ENCODE results near the gene INTS6.
A peak's percentile ranks its signal among the peaks of the same experiment; 100 is the strongest.
"Not testable (repeated sequence)": the region's sequence is repeated elsewhere in the genome, so short reads cannot be mapped to it uniquely, and the experiment has no call there.

The INTS6 gene

DNA sequence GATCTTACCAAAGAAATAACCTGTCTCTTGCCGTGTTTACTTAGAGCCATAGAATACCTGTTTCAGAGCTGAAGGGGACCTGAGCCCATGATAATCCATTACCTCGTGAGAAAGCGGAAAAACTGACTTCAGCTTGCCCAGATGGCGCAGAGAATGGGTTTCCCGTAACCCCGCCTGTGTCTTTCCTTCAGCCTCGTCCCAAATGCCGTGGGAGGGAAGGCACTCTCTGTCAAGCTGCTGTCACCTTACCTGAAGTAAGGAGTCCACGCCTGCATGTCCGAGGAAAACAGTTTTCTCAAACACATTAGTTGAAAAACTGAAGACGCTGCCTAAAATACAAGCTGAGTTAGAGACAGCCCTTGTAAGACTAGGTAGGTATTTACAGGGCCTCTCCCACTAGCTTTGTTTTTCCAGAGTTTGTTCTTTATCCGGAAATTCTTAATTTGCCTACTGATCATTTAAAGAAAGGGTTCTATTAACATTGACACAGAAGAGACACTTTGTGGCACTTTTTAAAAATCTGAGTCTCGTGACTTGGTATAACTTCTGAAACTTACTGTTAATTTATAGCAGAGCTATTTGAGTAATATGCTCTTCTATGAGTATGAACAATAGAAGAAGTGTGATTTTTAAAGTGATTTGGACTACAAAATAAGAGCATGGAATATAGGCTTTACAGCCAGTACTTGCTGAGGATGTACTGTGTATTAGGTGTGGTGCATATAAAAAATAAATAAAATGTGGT is 1.3 kb upstream of the INTS6 start:
- DNase-seq: peak; percentile 54

DNA sequence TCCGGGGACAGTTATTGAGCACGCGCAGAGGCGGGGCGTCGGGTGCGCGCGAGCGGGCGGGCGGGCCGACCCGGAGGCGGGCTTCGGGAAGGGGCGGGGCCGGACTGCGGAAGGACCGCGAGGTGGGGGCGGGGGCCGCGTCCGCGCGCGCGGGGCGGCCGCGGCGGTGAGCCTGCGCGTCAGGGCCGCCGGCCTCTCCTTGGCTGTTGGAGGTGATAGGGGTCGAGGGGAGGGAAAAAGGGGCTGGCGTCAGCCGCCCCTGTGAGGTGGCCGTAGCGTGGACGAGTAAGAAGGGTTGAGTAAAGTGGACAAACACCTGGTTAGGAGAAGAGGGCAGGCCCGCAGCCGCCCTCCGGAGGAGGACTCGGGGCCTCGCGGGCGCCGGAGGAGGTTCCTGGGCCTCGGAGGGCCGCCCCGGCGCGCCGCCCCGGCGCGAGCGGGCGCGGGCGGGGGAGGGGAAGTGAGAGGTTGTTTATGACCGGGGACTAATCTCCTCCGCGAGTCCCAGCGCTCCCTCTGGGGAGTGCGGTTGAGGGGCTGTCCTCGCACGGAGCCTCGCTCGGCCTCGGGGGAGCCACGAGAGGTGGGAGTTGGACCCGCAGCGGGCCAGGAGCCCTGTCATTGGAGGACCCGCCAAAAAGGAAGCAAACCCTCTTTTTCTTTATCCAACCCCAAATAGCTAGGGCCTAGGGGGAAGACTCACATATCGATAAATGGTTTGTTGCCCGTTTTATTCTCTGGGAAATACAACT is 547 bp upstream of the INTS6 start:
- peak; percentile 81 for DNase-seq

DNA sequence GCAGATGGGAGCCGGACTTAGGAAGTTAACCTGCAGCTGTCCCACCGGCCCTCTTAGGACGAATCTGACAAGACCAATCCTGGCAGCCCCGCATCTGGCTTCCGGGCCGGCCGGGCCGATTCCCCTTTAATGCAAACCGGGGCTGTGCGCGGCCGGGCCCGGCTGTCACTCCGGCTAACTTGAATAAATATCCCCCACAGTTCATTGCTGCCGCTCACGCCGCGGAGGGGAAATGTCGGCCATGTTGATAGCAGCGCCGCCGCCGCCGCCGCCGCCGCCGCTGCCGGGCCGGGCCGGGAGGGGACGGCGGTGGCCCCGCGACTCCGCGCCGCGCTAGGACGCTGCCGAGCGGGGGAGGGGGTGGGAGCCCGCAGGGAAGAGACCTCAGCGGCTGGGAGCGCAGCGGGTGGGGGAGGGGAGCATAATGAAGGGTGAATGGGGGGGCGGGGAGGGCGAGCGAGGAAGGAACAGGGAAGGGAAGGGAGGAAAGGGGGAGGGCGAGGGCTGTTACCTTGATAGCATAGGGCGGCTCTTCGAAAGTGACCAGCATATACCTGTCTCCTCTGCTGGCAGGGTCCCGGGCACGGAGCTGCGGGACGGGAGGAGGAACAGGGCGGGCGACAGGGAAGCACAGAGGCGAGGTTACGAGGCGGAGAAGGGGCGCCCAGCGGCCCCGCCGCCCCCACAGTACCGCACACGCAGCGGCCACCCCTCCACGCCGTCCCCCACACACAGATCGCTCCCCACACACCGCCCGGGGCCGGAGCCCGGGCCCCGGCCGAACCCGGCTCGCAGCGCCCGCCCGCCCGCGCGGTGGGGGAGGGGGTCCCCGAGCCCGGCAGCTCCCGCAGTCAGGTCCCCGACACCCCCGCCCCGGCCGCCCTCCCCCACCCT is 1.1 kb downstream of the INTS6 start:
- DNase-seq: peak; percentile 81

DNA sequence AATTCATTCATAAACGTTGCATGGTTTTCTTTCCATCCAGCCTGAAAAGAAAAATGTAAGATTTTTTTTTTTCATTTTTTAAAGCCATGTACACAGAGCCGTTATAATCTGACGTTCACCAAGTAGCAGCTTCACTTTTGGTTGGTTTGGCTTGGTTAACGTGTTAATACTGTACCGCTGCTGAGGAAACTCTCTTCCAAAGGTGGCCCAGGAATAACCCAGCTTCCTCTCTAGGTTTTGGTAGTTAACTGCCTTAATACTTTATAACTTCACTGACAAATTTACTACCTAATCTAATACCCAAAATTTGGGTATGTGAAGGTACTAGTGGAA is 1.7 kb downstream of the INTS6 start:
- DNase-seq: no peak

GRCh38 chr13:51449018-51449417 is 3.8 kb downstream of the INTS6 start:
- no peak for DNase-seq

DNA sequence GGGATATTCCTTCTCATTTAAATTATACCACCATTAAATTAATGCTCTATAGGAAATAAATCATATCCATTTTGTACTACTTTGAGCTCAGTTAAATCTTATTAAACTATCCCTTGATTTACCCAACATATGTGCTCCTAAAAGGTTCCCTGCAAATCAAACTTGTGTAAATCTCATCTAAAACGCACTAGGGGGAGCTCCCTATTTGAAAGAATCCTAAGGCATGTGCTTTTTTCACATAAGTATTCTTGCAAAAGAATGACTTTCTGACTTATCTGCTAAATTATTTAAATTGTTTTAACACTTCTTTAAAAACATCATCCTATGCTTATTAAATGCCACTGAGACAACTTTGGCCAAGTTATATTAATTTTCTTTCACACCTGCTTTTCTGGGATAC is 7.9 kb downstream of the INTS6 start:
- no peak for DNase-seq

DNA sequence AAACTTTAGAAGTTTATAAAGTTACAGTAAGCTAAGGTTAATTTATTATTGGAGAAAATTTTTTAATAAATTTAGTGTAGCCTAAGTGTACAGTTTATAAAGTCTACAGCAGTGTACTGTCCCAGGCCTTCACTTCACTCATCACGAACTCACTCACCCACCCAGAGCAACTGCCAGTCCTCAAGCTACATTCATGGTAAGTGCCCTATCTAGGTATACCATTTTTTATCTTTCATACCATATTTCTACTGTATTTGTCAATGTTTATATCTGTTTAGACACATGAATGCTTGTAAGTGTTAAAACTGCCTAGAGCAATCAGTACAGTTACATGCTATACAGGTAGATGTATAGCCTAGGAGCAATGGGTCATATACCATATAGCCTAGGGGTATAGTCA is 12.5 kb downstream of the INTS6 start:
- DNase-seq: no peak

DNA sequence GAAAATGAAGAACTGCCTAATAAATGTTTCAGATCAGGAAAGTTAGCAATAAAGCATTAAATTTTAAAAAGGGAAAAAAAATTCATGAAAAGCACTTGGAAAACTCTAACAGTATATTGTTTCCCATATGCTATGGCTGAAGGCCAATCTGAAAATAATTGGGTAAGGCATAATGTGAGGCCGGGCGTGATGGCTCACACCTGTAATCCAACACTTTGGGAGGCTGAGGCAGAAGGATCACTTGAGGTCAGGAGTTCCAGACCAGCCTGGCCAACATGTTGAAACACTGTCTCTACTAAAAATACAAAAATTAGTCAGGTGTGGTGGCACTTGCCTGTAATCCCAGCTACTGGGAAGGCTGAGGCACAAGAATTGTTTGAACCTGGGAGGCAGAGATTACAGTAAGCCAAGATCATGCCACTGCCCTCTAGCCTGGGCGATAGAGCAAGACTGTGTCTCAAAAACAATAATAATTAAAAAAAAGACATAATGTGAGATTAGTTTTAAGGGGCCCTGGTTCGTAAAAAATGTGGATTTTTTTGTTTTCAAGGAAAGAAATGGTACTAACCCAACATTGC is 15.2 kb downstream of the INTS6 start:
- DNase-seq: no peak

GRCh38 chr13:51435002-51435578 is 17.7 kb downstream of the INTS6 start:
- DNase-seq: no peak

- no peak for DNase-seq
Measured at GRCh38 chr13:51432576-51432975, 20.3 kb downstream of the INTS6 start.

- DNase-seq: no peak
Measured at GRCh38 chr13:51426982-51427381, 25.9 kb downstream of the INTS6 start.

GRCh38 chr13:51425410-51426042 is 27.3 kb downstream of the INTS6 start:
- DNase-seq: no peak

DNA sequence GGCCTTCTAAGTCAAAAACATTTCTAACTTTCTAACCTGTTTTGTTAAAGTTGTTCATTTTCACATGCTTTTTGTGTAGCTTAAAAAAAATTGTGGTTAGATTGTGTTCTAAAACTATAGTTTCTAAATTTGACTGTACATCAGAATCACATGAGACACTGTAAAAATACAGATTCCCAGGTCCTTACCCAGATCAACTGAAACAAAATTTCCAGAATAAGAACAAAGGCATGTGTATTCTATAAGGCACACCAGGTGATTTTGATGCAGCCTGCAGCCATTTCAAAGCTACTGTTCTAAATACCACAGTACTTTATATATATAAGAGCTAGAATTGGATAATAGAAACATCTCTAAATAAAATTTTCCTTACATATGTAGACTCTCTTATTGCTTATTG is 29.1 kb downstream of the INTS6 start:
- DNase-seq: no peak

GRCh38 chr13:51422484-51422883 is 30.4 kb downstream of the INTS6 start:
- no peak for DNase-seq

- no peak for DNase-seq
Measured at GRCh38 chr13:51420681-51421490, 31.9 kb downstream of the INTS6 start.

DNA sequence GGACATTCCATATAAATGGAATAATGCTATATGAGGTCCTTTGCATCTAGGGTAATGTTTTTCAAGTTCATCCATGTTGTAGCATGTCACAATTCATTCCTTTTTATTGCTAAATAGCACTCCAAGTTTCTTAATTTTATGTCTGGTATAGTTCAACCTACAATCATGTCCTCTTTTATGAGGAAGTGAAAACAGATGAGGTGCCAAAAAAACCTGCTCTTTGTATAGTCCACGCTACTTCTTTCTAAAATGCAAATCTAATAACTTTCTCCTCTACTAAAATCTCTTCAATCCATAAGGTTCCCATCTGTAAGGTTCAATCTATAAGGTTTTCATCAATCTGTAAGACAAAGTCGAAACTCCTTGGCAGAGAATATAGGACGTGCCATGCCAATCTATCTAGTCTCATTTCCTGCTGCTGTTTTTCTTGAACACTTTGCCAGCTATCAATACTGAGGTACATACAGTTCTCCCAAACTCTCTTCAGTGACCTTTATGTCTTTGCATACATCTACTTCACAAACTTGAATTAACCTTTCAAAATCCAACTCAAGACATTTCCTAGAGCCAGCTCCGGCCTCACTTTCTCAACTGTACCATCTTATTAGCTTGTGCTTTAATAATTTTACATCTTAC is 33.7 kb downstream of the INTS6 start:
- DNase-seq: no peak

- DNase-seq: no peak
Measured at GRCh38 chr13:51417716-51418115, 35.1 kb downstream of the INTS6 start.

GRCh38 chr13:51416107-51416506 is 36.7 kb downstream of the INTS6 start:
- DNase-seq: no peak

DNA sequence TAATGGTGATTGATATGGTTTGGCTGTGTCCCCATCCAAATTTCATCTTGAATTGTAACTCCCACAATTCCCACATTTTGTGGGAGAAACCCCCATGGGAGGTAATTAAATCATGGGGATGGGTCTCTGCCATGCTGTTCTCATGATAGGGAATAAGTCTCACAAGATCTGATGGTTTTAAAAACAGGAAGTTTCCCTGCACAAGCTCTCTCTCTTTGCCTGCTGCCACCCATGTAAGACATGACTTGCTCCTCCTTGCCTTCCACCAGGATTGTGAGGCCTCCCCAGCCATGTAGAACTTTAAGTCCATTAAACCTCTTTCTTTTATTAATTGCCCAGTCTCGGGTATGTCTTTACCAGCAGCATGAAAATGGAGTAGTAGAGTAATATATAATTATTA is 37.5 kb downstream of the INTS6 start:
- not testable (repeated sequence) for DNase-seq

GRCh38 chr13:51412431-51412830 is 40.4 kb downstream of the INTS6 start:
- DNase-seq: no peak

- DNase-seq: no peak
Measured at GRCh38 chr13:51405176-51405575, 47.7 kb downstream of the INTS6 start.

Measured in stimulated activated CD4-positive, alpha-beta T cell treated with anti-CD3 and anti-CD28 coated beads, Interleukin-4, amount 100 ng/mL, for 24 hours (primary cell).